NCI-H2196 treated with DMSO at 0.1 percent for 48 hours (cell line): ENCODE measurements around the gene ITGB1.

Source experiments
- DNase-seq: peaks from one replicate; lab custom pipeline; 2025; ENCODE audit not compliant: unreplicated experiment; lab: John Stamatoyannopoulos, UW

Gene ITGB1

GRCh38 chr10:32955790-32956189 is 2.2 kb downstream of the ITGB1 start:
- DNase-seq = no peak

GRCh38 chr10:32955299-32955772 is 2.7 kb downstream of the ITGB1 start:
- DNase-seq = no peak

GRCh38 chr10:32954545-32955298 is 3.3 kb downstream of the ITGB1 start:
- no peak for DNase-seq

GRCh38 chr10:32954080-32954479 is 4.0 kb downstream of the ITGB1 start:
- no peak for DNase-seq

- DNase-seq = no peak
Measured at GRCh38 chr10:32953277-32953927, 4.6 kb downstream of the ITGB1 start.

- DNase-seq = no peak
Measured at GRCh38 chr10:32952541-32953276, 5.3 kb downstream of the ITGB1 start.

- no peak for DNase-seq
Measured at GRCh38 chr10:32952094-32952493, 5.9 kb downstream of the ITGB1 start.

GRCh38 chr10:32951111-32951510 is 6.9 kb downstream of the ITGB1 start:
- no peak for DNase-seq

- DNase-seq = no peak
Measured at GRCh38 chr10:32950591-32951108, 7.4 kb downstream of the ITGB1 start.

GRCh38 chr10:32949221-32949678 is 8.8 kb downstream of the ITGB1 start:
- DNase-seq = no peak

- no peak for DNase-seq
Measured at GRCh38 chr10:32948451-32948850, 9.6 kb downstream of the ITGB1 start.

- no peak for DNase-seq
Measured at GRCh38 chr10:32947586-32947985, 10.4 kb downstream of the ITGB1 start.

GRCh38 chr10:32946108-32946507 is 11.9 kb downstream of the ITGB1 start:
- DNase-seq = no peak

GRCh38 chr10:32943854-32944661 is 14.0 kb downstream of the ITGB1 start:
- DNase-seq = no peak

GRCh38 chr10:32943395-32943794 is 14.6 kb downstream of the ITGB1 start:
- DNase-seq = no peak

- DNase-seq = no peak
Measured at GRCh38 chr10:32942081-32942480, 15.9 kb downstream of the ITGB1 start.

- DNase-seq = no peak
Measured at GRCh38 chr10:32941357-32941756, 16.7 kb downstream of the ITGB1 start.

- no peak for DNase-seq
Measured at GRCh38 chr10:32940321-32941301, 17.4 kb downstream of the ITGB1 start.

- no peak for DNase-seq
Measured at GRCh38 chr10:32939296-32940111, 18.5 kb downstream of the ITGB1 start.
